GM13977 (cell line): ENCODE results near the gene NQO2.
"Not testable (repeated sequence)": the region's sequence is repeated elsewhere in the genome, so short reads cannot be mapped to it uniquely, and the experiment has no call there.

Source experiments
- DNase-seq: peaks from one replicate; pipeline ENCODE4 v3.0.0; 2012; ENCODE audit warnings: low spot score
- CTCF ChIP-seq: IDR thresholded peaks from 2 replicates; pipeline ENCODE4 v1.5.1; 2012; ENCODE audit warnings: mild to moderate bottlenecking, control low read depth; ENCODE audit not compliant: insufficient read depth; ENCODE audit errors: extremely low read depth, missing control alignments
- in situ Hi-C: fragments of 300-500 bp; cut with MboI; formaldehyde crosslinking; loops from one replicate; pipeline ENCODE4 v1.12.0; 2022; ENCODE audit warnings: low sequenced_read_pairs, low pct_unique_long_range_greater_than_20kb, mixed read lengths, inconsistent platforms; ENCODE audit not compliant: unreplicated experiment

NQO2 gene

DNA sequence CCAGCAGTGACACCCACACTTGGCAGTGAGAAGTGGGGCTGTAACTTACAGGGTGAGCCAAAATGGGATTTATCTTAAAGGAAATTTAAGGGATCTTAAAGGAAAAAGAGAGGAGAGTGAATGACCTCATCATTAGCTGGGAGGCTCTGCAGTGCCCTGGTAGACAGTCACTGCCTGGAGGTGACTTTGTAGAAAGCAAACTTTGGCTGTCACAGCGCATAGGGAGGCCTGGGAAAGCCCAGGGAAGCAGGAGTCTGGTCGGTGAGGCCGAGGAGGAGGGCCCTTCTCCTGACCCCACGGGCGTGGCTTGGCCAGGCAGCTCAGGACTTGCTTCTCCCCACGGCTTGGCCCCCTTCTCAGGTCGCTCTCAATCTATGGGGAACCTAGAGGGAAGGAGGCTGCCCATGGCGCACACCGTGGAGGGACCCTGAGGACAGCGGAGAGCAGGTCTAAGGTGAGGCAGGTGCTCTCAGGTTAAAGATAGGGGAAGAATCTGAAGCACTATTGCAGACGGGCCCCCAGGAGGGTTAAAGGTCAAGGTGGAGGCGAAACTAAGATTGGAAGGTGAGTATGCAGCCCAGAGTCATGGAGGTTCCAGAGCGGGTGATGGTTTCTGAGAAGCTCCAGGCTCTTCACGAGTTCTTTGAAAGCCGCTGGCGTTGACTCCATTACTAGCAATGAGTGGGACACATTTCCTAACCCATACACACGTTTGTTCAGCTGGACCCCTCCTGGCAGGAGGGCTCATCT is 53.0 kb downstream of the NQO2 start:
- DNase-seq, result no peak
- in situ Hi-C loops, result loop anchor here (5.0 to 10.0 kb wide), 2 partner anchors 60 to 278 kb away; no protein-coding TSS in a partner anchor
- no peak for TF ChIP-seq CTCF

DNA sequence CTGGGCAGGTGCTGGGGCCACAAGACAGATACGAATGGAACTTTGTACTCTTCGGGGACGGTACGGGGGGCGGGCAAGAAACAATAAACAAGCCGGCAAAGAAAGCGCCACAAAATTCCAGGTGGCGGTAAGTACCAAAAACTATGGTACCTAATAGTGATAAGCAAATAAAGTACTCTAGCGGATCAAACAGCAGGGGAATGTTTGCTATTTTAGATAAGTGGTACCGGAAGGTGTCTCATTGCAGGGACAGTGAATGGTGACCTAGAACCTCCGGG is 53.5 kb downstream of the NQO2 start:
- no peak for TF ChIP-seq CTCF
- in situ Hi-C loops, result loop anchor here (5.0 to 10.0 kb wide), 2 partner anchors 61 to 278 kb away; no protein-coding TSS in a partner anchor

DNA sequence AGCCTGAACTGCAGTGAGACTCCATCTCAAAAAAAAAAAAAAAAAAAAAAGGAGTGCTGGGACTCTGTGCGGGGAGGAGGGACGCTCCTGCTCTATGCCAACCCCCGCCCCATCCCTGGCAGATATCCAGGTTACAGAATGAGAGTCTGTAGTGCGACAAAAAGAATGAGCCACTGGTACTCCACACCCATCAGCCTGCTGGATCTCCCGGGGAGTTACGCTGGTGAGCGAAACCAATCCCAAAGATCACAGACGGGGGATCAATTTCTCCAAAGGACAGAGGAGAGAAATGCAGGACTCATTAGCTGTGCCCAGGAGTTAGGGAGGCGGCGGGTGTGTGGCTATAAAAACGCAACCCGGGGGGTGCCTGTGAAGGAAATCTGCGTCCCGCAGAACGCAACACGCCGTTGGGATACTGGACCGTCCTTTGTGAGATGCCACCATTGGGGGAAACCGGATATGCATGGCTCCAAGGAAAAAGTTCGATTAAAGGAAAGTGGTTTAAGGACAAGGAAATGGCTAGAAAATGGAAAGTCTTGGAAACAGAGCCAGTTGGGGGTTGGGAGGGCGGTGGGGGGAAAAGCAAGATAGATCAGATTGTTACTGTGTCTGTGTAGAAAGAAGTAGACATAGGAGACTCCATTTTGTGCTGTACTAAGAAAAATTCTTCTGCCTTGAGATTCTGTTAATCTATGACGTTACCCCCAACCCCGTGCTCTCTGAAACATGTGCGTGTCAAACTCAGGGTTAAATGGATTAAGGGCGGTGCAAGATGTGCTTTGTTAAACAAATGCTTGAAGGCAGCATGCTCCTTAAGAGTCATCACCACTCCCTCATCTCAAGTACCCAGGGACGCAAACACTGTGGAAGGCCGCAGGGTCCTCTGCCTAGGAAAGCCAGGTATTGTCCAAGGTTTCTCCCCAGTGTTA is 54.8 kb downstream of the NQO2 start:
- DNase-seq, result not testable (repeated sequence)
- in situ Hi-C loops, result loop anchor here (5.0 to 10.0 kb wide), 2 partner anchors 62 to 280 kb away; no protein-coding TSS in a partner anchor

More for the DNA sequence above, 53.5 kb downstream of the NQO2 start:
- DNase-seq, result no peak

DNA sequence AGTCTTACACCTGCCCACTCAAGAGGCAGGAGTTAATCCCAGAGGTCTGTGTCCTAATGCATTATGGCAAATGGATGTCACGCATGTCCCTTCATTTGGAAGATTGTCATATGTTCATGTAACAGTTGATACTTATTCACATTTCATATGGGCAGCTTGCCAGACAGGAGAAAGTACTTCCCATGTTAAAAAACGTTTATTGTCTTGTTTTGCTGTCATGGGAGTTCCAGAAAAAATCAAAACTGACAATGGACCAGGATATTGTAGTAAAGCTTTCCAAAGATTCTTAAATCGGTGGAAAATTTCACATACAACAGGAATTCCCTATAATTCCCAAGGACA is 55.4 kb downstream of the NQO2 start:
- in situ Hi-C loops, result loop anchor here (10.0 kb wide), 1 partner anchor 280 kb away; no protein-coding TSS in a partner anchor
- DNase-seq, result not testable (repeated sequence)

GRCh38 chr6:3057063-3057770 is 57.5 kb downstream of the NQO2 start:
- TF ChIP-seq CTCF, result no peak
- DNase-seq, result no peak
- in situ Hi-C loops, result loop anchor here (10.0 kb wide), 1 partner anchor 282 kb away; no protein-coding TSS in a partner anchor

DNA sequence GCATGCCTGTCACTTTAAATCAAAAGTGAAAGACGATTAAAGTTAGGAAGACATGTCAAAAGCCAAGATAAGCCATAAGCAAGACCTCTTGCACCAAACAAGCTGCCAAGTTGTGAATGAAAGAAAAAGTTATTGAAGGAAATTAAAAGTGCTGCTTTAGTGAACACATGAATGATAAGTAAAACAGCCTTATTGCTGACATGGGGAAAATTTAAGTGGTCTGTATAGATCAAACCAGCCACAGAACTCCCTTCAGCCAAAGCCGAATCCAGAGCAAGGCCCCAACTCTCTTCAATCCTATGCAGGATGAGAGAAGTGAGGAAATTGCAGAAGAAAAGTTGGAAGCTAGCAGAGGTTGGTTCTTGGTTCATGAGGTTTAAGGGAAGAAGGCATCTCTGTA is 59.3 kb downstream of the NQO2 start:
- in situ Hi-C loops, result loop anchor here (10.0 kb wide), 1 partner anchor 284 kb away; no protein-coding TSS in a partner anchor
- no peak for TF ChIP-seq CTCF
- no peak for DNase-seq

DNA sequence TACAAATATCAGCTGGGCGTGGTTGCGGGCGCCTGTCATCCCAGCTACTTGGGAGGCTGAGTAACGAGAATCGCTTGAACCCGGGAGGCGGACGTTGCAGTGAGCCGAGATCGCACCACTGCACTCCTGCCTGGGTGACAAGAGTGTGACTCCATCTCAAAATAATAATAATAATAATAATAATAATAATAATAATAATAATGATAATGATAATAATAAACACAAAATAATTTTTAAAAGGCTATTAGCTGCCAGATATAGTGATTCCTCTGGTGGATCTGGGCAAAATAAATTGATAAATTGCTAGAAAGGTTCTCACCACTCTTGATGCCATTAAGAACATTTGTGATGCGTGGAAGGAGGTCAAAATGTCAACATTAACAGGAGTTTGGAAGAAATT is 60.4 kb downstream of the NQO2 start:
- DNase-seq, in situ Hi-C loops: not testable (repeated sequence)
